ENCODE measurements around the gene GALNT14. TPM values are rescaled to one million over a fixed set of nuclear protein-coding genes. Genes with fewer than 3 reads are reported as not detected.

Gene GALNT14
- total RNA-seq, 3 donors from 2014 or later (not counting 1 experiment from before 2014, with no cell fraction given), result 0.68 TPM; not detected in 2

- intact Hi-C loops (cut with micrococcal nuclease), result no loop called here
- no peak overlapping the region for H3K27ac ChIP-seq (ENCODE audit: low read length)
- WGBS (ENCODE audit: insufficient coverage), result 100% methylated on average over 1 of the region's 1 CpG
Measured at GRCh38 chr2:31080361-31080760, 57.9 kb downstream of the GALNT14 start.

GRCh38 chr2:31079665-31080064 lies 58.6 kb downstream of the GALNT14 start:
- no peak for TF ChIP-seq CTCF (IDR thresholded peaks at IDR 0.05)
- no peaks in the 10 kb centered on the region for H3K4me1 Mint-ChIP-seq
- H3K27me3 Mint-ChIP-seq (ENCODE audit: low read depth in 2 of 2), result peaks cover 0 to 7% of the 10 kb centered on the region in 2 donors
- Histone ChIP-seq H3K27ac (ENCODE audit: low read length) (no peak overlapping the region), H3K4me1 (ENCODE audit: control insufficient read depth, insufficient read depth, low read length) (no peaks in the 10 kb centered on the region), H3K27me3 (ENCODE audit: control insufficient read depth, insufficient read depth, low read length) (no peaks in the 10 kb centered on the region), H3K36me3 (ENCODE audit: control insufficient read depth, insufficient read depth, low read length) (no peaks in the 10 kb centered on the region), H3K9me3 (ENCODE audit: control insufficient read depth, insufficient read depth, low read length) (no peaks in the 10 kb centered on the region), H3K4me3 (ENCODE audit: low read length) (no peak overlapping the region)
- intact Hi-C loops (cut with micrococcal nuclease), result no loop called here
- ATAC-seq, result no peak
- no peak for DNase-seq
- 83% methylated on average over 5 of the region's 5 CpGs for WGBS (ENCODE audit: insufficient coverage)
- no peaks in the 10 kb centered on the region for H3K36me3 Mint-ChIP-seq
- no peak overlapping the region for H3K4me3 Mint-ChIP-seq
- H3K9me3 Mint-ChIP-seq, result no peaks in the 10 kb centered on the region
- no peak overlapping the region for H3K27ac Mint-ChIP-seq

More at GRCh38 chr2:31080361-31080760, 57.9 kb downstream of the GALNT14 start:
- no peak overlapping the region for H3K4me3 ChIP-seq (ENCODE audit: low read length)
- no peaks in the 10 kb centered on the region for H3K4me1 Mint-ChIP-seq
- H3K36me3 Mint-ChIP-seq, result no peaks in the 10 kb centered on the region
- H3K27ac Mint-ChIP-seq, result no peak overlapping the region
- ATAC-seq (no peak), DNase-seq (no peak)
- no peaks in the 10 kb centered on the region for H3K4me1 ChIP-seq (ENCODE audit: control insufficient read depth, insufficient read depth, low read length)
- H3K27me3 ChIP-seq (ENCODE audit: control insufficient read depth, insufficient read depth, low read length), result no peaks in the 10 kb centered on the region
- peaks cover 0 to 2% of the 10 kb centered on the region in 2 donors for H3K27me3 Mint-ChIP-seq (ENCODE audit: low read depth in 2 of 2)
- H3K9me3 Mint-ChIP-seq, result no peaks in the 10 kb centered on the region
- H3K9me3 ChIP-seq (ENCODE audit: control insufficient read depth, insufficient read depth, low read length), result no peaks in the 10 kb centered on the region
- no peak overlapping the region for H3K4me3 Mint-ChIP-seq
- H3K36me3 ChIP-seq (ENCODE audit: control insufficient read depth, insufficient read depth, low read length), result no peaks in the 10 kb centered on the region
- no peak for TF ChIP-seq CTCF (IDR thresholded peaks at IDR 0.05)

- H3K4me3 ChIP-seq (ENCODE audit: low read length), result no peak overlapping the region
- no peak overlapping the region for H3K27ac ChIP-seq (ENCODE audit: low read length)
- no peaks in the 10 kb centered on the region for H3K4me1 Mint-ChIP-seq
- no peaks in the 10 kb centered on the region for H3K27me3 ChIP-seq (ENCODE audit: control insufficient read depth, insufficient read depth, low read length)
- H3K36me3 ChIP-seq (ENCODE audit: control insufficient read depth, insufficient read depth, low read length), result no peaks in the 10 kb centered on the region
- H3K4me3 Mint-ChIP-seq, result no peak overlapping the region
- H3K9me3 ChIP-seq (ENCODE audit: control insufficient read depth, insufficient read depth, low read length), result no peaks in the 10 kb centered on the region
- no peak overlapping the region for H3K27ac Mint-ChIP-seq
- no peaks in the 10 kb centered on the region for H3K36me3 Mint-ChIP-seq
- H3K9me3 Mint-ChIP-seq, result no peaks in the 10 kb centered on the region
- no peak for DNase-seq
- ATAC-seq, result no peak
- TF ChIP-seq CTCF (IDR thresholded peaks at IDR 0.05), result no peak
- no peaks in the 10 kb centered on the region for H3K4me1 ChIP-seq (ENCODE audit: control insufficient read depth, insufficient read depth, low read length)
- intact Hi-C loops (cut with micrococcal nuclease), result no loop called here
- peaks cover 0 to 7% of the 10 kb centered on the region in 2 donors for H3K27me3 Mint-ChIP-seq (ENCODE audit: low read depth in 2 of 2)
- 71% methylated on average over 6 of the region's 6 CpGs for WGBS (ENCODE audit: insufficient coverage)
Measured at GRCh38 chr2:31078579-31079105, 59.6 kb downstream of the GALNT14 start.

GRCh38 chr2:31078011-31078410 lies 60.2 kb downstream of the GALNT14 start:
- H3K36me3 ChIP-seq (ENCODE audit: control insufficient read depth, insufficient read depth, low read length), result no peaks in the 10 kb centered on the region
- TF ChIP-seq CTCF (IDR thresholded peaks at IDR 0.05), result no peak
- H3K9me3 Mint-ChIP-seq, result no peaks in the 10 kb centered on the region
- H3K27ac ChIP-seq (ENCODE audit: low read length), result no peak overlapping the region
- no peaks in the 10 kb centered on the region for H3K27me3 ChIP-seq (ENCODE audit: control insufficient read depth, insufficient read depth, low read length)
- DNase-seq (no peak), ATAC-seq (no peak)
- H3K4me3 ChIP-seq (ENCODE audit: low read length), result no peak overlapping the region
- no peaks in the 10 kb centered on the region for H3K9me3 ChIP-seq (ENCODE audit: control insufficient read depth, insufficient read depth, low read length)
- intact Hi-C loops (cut with micrococcal nuclease), result no loop called here
- H3K4me1 ChIP-seq (ENCODE audit: control insufficient read depth, insufficient read depth, low read length), result no peaks in the 10 kb centered on the region
- WGBS (ENCODE audit: insufficient coverage), result 91% methylated on average over 2 of the region's 4 CpGs
- H3K4me1 Mint-ChIP-seq, result no peaks in the 10 kb centered on the region
- no peaks in the 10 kb centered on the region for H3K36me3 Mint-ChIP-seq
- no peak overlapping the region for H3K4me3 Mint-ChIP-seq
- H3K27ac Mint-ChIP-seq, result no peak overlapping the region
- H3K27me3 Mint-ChIP-seq (ENCODE audit: low read depth in 2 of 2), result peaks cover 3 to 7% of the 10 kb centered on the region in 2 donors
